CD4-positive, alpha-beta T cell treated with Interferon alpha-2 for 1 hour (primary cell): Measurements from ENCODE around the gene FOXP1.
"Not testable (repeated sequence)": the region's sequence is repeated elsewhere in the genome, so short reads cannot be mapped to it uniquely, and the experiment has no call there.

Experiments used
- DNase-seq, 2 donors: peaks; one replicate each; pipeline ENCODE4 v3.0.0-alpha.2; 2020 to 2022

Gene FOXP1

DNA sequence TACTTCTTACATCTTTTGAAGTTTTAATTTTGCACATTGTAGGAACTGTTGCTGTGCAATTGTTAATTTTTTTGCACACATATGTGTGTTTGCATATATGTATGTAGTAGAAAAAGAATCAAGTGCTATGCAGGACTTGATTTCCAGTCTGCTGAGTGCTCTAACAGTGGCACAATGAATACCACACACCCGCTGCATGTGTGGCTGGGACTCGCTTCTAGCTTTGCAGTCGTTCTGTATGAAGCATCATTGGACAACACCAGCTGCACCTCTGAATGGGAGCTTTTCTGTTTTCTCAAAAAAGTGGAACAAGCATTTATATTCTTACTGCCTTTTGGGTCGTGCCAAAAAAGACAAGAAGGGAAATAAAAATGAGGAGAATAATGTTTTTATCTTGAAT, 564.7 kb downstream of the FOXP1 start:
- DNase-seq: no peak

DNA sequence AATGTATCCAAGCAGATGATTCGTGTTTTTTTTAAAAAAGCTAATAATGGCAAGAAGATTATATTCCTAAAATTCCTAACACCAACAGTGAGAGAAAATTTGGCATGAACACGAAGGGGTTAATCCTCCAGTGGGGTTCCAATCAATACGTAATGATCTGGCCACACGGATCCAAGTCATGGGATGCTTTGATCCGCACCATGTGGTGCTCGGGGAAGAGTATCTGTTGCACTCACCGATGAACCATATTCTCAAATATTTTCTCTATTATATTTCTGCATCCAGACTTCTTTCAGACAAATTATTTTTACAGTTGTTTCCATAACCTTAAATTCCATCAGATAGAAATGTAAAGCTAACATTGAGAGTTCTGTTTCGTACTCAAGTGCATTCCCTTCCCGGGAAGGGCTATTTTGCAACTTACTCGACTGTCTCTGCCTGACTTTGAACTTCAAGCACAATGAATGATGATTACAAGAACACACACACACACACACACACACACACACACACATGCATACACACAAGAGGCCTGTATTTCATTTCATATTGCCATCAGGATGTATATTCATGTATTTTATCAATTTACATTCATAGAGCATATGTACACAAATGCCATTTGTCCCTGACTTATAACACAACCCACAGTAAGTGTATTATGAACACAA, 567.2 kb downstream of the FOXP1 start:
- no peak for DNase-seq

DNA sequence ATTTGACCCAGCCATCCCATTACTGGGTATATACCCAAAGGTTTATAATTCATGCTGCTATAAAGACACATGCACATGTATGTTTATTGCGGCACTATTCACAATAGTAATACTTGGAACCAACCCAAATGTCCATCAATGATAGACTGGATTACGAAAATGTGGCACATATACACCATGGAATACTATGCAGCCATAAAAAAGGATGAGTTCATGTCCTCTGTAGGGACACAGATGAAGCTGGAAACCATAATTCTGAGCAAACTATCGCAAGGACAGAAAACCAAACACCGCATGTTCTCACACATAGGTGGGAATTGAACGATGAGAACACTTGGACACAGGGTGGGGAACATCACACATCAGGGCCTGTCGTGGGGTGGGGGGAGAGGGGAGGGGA, 568.9 kb downstream of the FOXP1 start:
- not testable (repeated sequence) for DNase-seq

- no peak for DNase-seq
Observed at GRCh38 chr3:71012971-71013370, 570.6 kb downstream of the FOXP1 start.

DNA sequence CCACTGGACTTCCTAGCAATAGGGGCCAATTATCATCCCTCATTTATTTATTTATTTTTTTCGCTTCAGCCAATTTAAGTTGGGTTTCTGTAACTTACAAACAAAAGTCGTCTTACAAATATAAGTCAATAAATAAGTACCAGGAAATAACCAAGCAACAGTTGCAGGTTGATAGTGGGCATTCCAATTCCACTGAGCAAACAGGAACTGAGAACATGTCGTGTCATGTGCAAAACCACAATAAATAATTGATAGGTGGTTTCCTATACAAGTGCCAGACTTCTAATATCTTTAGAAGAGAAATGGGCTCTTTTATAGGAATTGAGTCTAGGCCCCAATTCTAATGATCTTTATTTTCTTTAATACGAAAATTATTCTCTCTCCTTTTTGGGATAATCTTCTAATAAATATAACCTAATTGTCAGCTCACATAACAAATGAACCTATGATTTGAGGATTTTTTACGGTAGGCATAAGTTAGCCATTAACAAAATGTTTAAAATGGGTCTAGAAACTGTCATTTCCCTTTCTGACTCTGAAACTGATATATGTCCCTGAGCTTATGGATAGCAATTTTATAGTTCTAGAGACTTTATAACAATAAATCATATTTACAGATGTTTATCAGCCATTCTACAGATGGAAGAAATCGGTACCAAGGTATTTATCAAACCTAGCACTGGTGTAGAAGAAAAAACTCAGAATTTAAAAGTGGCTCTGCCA, 571.8 kb downstream of the FOXP1 start:
- DNase-seq: peak; percentile 44 to 70

DNA sequence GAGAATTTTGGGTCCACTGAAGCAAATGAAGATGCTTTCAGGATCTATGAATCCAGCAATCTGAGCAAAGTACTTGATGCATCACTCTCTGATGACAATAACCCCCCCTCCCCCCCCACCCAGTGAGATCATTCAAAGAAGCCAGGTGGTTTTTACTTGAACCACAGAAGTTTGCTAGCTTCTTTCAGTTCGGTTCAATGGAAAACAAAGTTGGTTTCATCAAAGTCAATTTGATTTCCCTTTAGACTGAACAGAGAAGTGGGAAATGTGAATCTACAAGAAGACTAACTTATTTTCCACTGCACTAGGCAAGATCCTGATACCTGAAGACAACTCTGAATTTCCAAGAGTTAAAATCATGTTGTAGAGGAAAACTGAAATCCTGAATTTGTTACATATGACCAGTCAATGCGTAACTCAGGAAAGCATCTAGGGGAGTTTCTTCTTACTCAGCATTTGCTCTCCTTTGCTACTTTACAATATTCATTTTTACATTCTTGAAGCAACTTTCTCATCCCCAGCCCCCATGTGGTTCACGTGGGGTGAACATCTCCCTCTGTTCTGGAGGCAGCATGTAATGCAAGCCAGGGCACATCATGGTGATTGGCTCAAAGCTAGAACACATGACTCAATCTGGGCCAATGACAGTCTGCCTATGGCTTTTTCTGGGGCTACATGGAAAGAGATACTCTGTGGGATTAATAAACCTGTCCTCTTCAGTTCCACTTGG, 572.6 kb downstream of the FOXP1 start:
- DNase-seq: peak; percentile 48 to 78

GRCh38 chr3:71008350-71008935, 575.1 kb downstream of the FOXP1 start:
- DNase-seq: peak in 1 of 2 donors; percentile 52

GRCh38 chr3:71006810-71007785, 576.4 kb downstream of the FOXP1 start:
- peak in 1 of 2 donors; percentile 58 for DNase-seq

DNA sequence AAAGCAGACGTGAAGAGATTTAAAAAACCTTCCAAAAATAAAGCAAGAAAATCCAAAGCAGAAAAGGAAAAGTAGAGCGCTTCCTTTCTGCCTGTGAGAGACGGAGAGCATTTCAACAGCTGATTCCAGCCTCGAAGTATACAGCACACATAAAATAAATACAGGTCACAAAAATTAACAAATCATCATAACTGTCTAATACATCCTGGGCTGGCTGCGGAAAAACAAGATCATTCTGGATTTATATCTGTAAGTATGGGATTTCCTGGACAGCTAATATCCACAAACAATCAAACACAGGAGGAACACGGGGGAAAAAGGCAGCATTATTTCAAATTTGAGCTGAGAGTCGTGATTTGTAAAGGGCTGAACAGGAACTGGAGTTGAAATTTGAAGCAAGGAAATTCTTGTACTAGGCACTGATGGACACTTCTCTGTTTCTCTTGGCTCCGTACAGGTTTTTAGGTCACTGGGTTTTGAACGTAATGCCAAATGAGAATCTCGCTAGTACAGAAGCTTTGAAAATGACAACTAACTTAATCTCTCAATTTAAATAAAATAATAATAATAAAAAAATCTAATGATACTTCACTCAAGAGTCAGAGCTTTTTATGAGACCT, 577.7 kb downstream of the FOXP1 start:
- no peak for DNase-seq

DNA sequence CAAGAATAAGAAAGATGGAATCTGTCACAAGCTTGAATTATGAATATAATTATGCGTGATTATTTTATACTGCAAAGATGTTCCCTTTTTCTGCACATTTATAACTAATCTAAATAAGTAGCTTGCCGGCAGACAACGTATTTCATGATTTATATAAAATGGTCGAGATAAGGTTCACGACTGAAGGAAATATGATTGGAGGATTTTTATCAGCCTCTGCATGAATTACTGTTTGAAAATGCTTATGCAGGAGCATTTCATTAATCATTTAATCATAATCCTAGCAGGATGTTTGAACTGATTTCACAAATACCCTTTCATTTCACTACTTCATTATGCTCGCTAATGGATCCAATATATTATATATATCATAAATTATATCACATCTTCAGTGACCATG, 580.0 kb downstream of the FOXP1 start:
- no peak for DNase-seq

DNA sequence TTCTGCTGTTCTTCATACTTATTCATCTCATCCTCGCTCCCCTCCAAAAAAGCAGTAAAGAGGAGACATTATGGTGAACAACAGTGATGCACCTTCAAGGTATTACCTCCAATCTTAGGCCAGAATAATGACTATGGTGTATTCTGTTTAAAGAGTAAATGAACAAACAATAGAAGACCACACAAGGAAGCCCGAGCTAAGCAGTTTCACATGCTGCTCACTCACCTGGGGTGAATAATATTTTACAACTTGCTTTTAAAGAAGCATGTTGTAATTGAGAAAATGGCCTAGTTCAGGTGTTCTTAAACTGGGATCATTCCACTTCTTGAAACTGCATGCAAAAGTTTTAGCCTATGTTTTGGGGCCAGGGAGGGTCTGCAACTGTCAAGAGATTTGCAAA, 581.2 kb downstream of the FOXP1 start:
- DNase-seq: no peak

DNA sequence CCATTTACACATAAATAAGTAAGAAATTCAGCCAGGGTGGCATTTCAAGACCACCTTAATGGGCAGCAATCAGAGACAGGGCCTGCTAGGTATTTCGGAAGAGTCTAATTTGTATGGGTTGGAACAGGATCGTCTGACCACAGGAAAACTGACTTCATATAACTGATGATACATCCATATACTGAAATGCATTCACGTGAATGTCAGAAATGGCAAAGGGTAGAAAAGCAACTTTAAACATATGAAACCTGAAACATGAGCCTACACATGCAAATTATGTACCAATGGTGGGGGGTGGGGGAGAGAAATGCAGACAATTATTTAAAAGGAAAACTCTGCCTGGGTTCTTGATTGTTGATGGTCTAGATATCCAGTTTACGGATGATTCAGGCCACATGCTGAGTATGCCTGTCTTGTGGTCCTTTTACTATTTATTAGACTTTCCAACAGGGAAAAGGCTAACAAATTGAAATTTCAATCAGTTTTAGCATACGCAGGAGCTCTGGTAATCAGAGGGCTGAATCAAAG, 582.2 kb downstream of the FOXP1 start:
- DNase-seq: no peak

DNA sequence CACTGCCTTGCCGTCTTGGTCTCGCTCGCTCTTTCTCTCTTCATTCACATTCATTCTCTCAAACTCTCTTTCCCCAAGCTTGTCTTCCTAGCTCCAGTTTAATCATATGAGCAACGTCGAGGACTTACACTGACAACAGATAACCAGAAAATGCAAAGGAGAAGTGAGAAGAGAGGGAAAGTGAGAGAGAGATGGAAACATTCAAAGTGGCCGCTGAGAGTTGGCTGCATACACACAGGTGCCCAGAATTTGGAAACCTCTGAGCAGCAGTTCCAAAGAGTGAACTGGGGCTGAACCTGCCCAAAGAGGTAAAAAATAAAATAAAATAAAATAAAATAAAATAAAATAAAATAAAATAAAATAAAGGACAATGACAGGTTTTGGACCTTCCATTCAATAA, 583.0 kb downstream of the FOXP1 start:
- no peak for DNase-seq

DNA sequence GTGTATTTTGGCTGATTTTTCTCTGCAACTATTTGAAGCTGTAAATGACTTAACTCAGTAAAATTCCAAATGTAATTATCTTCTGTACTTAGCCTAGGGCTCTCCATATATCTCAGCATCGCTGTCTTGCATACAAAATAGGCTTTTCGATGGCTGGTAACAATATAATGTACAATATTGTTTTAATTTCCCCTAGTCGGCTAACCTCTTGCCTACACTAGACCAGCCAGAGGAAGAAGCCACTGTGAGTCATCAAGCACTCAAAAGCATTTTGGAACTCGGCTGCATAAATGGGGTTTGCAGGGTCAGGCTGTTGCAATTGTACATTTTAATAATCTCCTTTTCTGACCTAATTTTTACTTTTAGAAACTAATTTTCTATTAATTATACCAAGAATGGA, 583.8 kb downstream of the FOXP1 start:
- DNase-seq: no peak

GRCh38 chr3:70996082-70996481, 587.4 kb downstream of the FOXP1 start:
- DNase-seq: no peak

- DNase-seq: no peak
Observed at GRCh38 chr3:70994644-70995043, 588.9 kb downstream of the FOXP1 start.

DNA sequence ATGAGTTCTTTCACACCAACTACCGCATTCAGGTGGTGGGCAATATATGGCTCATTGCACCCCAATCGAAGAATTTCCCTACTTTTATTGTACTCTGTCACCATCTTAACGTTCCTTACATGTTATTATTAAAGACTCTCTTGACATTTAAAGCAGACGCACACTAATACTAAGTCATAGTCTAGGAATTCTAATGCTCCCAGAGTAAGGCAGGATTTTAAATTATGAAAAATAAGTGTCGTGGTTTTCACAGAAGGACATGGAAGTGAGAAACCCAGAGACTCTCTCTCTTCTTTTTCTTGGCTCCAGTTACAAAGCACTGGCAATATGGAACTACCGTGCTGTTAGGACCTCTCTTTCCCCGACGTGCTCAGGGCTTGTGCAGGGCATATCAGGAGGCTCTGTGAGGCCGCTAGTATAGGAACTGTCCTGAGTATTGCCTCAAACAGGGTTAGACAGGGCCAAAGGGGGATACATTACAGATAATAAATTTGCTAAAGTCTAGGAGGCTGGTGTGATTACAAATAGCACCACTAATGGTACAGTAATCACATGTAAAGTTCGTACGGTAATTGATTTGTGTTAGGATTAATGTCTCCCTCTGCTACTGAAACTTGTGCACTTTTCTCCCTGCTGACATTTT, 590.8 kb downstream of the FOXP1 start:
- DNase-seq: no peak

DNA sequence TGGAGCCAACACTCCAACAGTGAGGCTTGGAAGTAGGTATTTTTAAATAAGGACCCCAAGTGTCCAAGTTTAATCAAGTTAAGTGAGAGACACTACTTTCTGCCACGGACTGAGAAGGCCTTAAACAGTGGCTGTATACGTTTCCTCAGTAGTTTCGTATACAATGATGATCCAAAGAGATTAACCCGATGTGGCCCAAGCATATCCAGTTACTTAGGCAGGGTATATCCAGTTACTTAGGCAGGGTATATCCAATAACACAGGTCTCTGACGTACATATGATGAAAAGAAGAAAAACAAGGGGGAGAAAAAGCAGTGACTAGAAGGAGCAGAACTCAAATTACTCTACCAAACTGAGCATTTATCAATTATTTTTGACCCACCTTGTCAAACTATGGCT, 591.4 kb downstream of the FOXP1 start:
- no peak for DNase-seq

- no peak for DNase-seq
Observed at GRCh38 chr3:70990723-70991122, 592.8 kb downstream of the FOXP1 start.

GRCh38 chr3:70990185-70990584, 593.3 kb downstream of the FOXP1 start:
- DNase-seq: peak in 1 of 2 donors; percentile 44

DNA sequence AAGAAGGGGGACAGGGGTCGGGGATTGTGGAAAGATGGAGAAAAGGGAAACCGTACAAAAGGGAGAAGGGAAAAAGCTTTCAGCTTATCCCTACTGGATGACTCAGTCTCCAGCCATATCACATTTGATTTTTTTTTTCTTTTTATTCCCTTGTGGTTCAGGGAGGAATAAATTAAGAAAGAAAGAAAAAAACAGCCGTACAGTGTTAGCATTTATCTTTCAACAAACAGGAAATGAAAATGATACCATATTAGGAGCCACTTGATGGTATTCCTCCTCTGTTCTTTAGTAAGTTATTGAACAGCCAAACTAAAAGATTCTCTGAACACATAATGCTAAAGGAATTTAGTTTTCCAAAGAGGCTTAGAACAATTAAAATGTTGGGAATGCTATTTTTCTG, 594.4 kb downstream of the FOXP1 start:
- DNase-seq: no peak
